ENCODE results near the gene HDAC4. TPM values are rescaled to one million over a fixed set of nuclear protein-coding genes. Genes with fewer than 3 reads are reported as not detected.

HDAC4 gene
- total RNA-seq, 6 experiments from 2014 or later = 7.4 to 13.0 (median 9.5) TPM

DNA sequence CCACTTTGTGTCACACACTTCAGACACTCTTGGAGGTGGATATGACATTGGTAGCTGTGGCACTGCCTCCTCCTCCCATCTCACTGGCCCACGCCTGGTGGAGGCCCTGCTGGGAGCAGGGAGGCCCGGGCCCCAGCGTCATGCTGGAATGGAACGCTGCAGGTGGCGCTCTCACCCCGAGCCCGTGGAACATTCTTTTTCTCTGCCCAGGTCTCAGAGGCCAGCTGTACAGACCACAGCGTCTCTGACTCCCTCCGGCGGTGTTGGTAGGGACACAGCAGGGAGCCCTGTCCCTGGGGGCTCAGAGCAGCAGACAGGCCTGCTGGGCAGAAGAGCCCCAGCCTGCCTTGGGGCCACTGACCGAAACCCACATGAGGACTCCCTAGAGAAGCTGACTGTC is 334.9 kb downstream of the HDAC4 start:
- Mint-ChIP-seq H3K36me3 (ENCODE audit: low read depth) (peaks cover 6% of the 10 kb centered on the region; the same call in 1 of the 2 replicates), H3K27ac (no peak overlapping the region), H3K9me3 (peaks cover 9% of the 10 kb centered on the region), H3K27me3 (ENCODE audit: insufficient read depth) (no peaks in the 10 kb centered on the region), H3K4me3 (no peak overlapping the region), H3K4me1 (ENCODE audit: low read depth) (no peaks in the 10 kb centered on the region)
- TF ChIP-seq, protein P1, sequence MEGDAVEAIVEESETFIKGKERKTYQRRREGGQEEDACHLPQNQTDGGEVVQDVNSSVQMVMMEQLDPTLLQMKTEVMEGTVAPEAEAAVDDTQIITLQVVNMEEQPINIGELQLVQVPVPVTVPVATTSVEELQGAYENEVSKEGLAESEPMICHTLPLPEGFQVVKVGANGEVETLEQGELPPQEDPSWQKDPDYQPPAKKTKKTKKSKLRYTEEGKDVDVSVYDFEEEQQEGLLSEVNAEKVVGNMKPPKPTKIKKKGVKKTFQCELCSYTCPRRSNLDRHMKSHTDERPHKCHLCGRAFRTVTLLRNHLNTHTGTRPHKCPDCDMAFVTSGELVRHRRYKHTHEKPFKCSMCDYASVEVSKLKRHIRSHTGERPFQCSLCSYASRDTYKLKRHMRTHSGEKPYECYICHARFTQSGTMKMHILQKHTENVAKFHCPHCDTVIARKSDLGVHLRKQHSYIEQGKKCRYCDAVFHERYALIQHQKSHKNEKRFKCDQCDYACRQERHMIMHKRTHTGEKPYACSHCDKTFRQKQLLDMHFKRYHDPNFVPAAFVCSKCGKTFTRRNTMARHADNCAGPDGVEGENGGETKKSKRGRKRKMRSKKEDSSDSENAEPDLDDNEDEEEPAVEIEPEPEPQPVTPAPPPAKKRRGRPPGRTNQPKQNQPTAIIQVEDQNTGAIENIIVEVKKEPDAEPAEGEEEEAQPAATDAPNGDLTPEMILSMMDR (IDR thresholded peaks at IDR 0.05) = peak; percentile 46; the same call in 1 of the 2 replicates
- DNase-seq = no peak

DNA sequence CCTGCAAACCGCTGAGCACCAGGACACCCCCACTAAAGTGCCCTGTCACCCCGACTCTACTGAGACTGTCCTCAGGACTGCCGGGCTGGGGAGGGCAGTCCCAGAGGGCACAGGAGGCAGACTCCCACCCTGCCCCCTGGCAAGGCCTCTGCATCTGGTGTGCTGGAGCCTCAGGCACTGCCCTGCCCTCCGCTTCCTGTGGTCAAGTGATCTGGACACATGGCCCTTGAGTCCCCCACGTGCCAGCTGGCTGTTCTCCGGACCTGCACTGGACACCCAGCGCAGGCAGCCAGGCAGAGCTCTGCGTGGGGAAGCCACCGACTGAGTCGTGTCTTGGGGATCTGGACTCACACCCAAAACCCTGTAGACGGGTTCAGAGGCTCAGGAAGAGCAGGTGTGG is 335.3 kb downstream of the HDAC4 start:
- Mint-ChIP-seq H3K27me3 (ENCODE audit: insufficient read depth) (no peaks in the 10 kb centered on the region), H3K27ac (no peak overlapping the region), H3K36me3 (ENCODE audit: low read depth) (peaks cover 6% of the 10 kb centered on the region; the same call in 1 of the 2 replicates)

DNA sequence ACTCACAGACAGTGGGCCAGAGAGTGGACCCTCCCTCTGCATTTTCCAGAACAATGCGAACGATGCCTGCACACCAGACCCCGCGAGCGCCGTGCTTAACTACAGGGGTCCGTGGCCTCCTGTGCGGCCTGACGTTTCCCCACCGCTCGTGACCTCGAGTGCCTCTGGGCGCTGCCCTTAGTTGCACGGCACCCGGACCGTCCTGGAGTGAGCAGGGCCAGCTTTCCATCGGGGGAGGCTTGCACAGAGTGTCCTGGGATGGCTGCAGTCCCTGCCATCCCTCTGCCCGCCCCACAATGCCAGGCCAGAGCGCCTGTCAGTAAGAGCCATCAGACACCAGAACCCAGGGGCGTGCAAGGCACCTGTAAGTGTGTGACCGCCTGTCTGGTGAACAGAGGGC is 335.9 kb downstream of the HDAC4 start:
- Mint-ChIP-seq H3K27me3 (ENCODE audit: insufficient read depth) (no peaks in the 10 kb centered on the region), H3K4me1 (ENCODE audit: low read depth) (no peaks in the 10 kb centered on the region), H3K9me3 (peaks cover 7% of the 10 kb centered on the region), H3K36me3 (ENCODE audit: low read depth) (peaks cover 6% of the 10 kb centered on the region; the same call in 1 of the 2 replicates), H3K27ac (no peak overlapping the region), H3K4me3 (no peak overlapping the region)
- no peak for DNase-seq
- TF ChIP-seq, protein P1 (IDR thresholded peaks at IDR 0.05) = no peak

More for the DNA sequence above, 335.3 kb downstream of the HDAC4 start:
- DNase-seq = no peak
- Mint-ChIP-seq H3K4me3 (no peak overlapping the region), H3K4me1 (ENCODE audit: low read depth) (no peaks in the 10 kb centered on the region), H3K9me3 (peaks cover 9% of the 10 kb centered on the region)
- TF ChIP-seq, protein P1 (IDR thresholded peaks at IDR 0.05) = no peak

DNA sequence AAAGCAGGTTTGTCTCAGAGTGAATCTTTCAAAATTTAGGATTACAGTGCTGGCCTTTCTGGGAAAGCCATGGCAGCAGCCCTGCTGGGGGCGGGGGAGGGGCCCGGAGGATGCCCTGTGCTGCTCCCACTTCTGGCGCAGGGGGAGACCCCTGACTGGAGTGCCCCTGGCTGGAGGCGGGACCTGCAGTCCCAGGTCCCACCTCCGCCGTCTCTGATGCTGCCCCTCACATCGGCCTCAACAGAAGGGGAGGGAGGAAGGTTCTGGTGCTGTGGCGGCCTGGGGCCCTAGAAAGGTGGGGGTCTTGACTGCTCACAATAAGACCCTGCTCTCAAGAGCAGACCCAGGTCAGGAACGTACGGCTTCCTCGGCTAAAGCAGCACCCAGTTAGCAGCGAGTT is 336.6 kb downstream of the HDAC4 start:
- H3K4me1 Mint-ChIP-seq (ENCODE audit: low read depth) = no peaks in the 10 kb centered on the region
- TF ChIP-seq, protein P1 (IDR thresholded peaks at IDR 0.05) = no peak
- no peak overlapping the region for H3K4me3 Mint-ChIP-seq

DNA sequence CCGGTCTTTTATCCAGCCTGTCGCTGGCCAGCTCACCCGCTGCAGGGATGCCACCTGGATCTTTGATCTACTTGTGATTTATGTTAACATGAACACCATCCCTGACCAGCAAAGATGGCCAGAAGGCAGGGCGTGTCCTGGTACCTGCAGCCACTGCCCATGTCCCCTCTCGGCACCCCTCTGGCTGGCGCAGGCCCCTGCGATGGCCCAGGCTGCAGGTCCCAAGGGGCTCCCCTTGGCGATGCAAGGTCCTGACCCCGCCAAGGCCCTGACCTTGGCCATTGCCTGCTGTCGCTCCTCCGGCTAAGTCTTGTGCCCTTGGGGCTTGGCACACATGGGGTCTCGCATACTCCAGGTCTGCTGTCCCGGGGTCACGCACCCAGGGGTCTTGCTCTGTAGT is 338.1 kb downstream of the HDAC4 start:
- Mint-ChIP-seq H3K27me3 (ENCODE audit: insufficient read depth) (no peaks in the 10 kb centered on the region), H3K4me3 (no peak overlapping the region), H3K27ac (no peak overlapping the region), H3K36me3 (ENCODE audit: low read depth) (peaks cover 6% of the 10 kb centered on the region; the same call in 1 of the 2 replicates), H3K4me1 (ENCODE audit: low read depth) (no peaks in the 10 kb centered on the region), H3K9me3 (no peaks in the 10 kb centered on the region)
- TF ChIP-seq, protein P1 (IDR thresholded peaks at IDR 0.05) = no peak
- no peak for DNase-seq

More for the DNA sequence above, 336.6 kb downstream of the HDAC4 start:
- no peaks in the 10 kb centered on the region for H3K27me3 Mint-ChIP-seq (ENCODE audit: insufficient read depth)
- H3K9me3 Mint-ChIP-seq = 0 out of 2 replicates have a peak, but pooled peaks cover 4% of the 10 kb centered on the region
- DNase-seq = no peak
- no peak overlapping the region for H3K27ac Mint-ChIP-seq
- H3K36me3 Mint-ChIP-seq (ENCODE audit: low read depth) = peaks cover 6% of the 10 kb centered on the region; the same call in 1 of the 2 replicates
